Heart right ventricle (tissue), 16 donors: ENCODE data around the gene MUC4. TPM values are rescaled to one million over a fixed set of nuclear protein-coding genes. Genes with fewer than 3 reads are reported as not detected.
"Not testable (repeated sequence)": the region's sequence is repeated elsewhere in the genome, so short reads cannot be mapped to it uniquely, and the experiment has no call there.

Experiments used
- ATAC-seq, 8 donors: fragments of 200-7000 bp; cut with Tn5 transposase; one replicate each; pipeline ENCODE4 v1.9.1; 2020; ENCODE audit warnings: mild to moderate bottlenecking in 8 of 8, moderate library complexity in 8 of 8, moderate number of reproducible peaks in 1 of 8
- DNase-seq, 2 donors: peaks; one replicate each; pipeline ENCODE4 v3.0.0-alpha.2; 2020
- H3K27ac ChIP-seq, 10 donors: fragments of 200-600 bp; sonication (generic) in 2 of 10; one replicate each; pipeline versions ENCODE4 v1.5.0 to v1.8.0; 2020 to 2022; ENCODE audit warnings: mild to moderate bottlenecking in 3 of 10
- H3K27me3 ChIP-seq, 7 donors: fragments of 200-600 bp; one replicate each; pipeline ENCODE4 v1.8.0; 2021 to 2022; ENCODE audit warnings: mild to moderate bottlenecking in 2 of 7
- H3K36me3 ChIP-seq, 9 donors: fragments of 200-600 bp; sonication (generic) in 1 of 9; one replicate each; pipeline versions ENCODE4 v1.5.0 to v1.8.0; 2020 to 2022; ENCODE audit warnings: mild to moderate bottlenecking in 2 of 9
- H3K4me1 ChIP-seq, 9 donors: fragments of 200-600 bp; sonication (generic) in 1 of 9; one replicate each; pipeline versions ENCODE4 v1.5.0 to v1.8.0; 2020 to 2022; ENCODE audit warnings: mild to moderate bottlenecking in 4 of 9
- H3K4me3 ChIP-seq, 10 donors: fragments of 200-600 bp; sonication (generic) in 2 of 10; one replicate each; pipeline versions ENCODE4 v1.5.0 to v1.8.0; 2020 to 2022; ENCODE audit warnings: mild to moderate bottlenecking in 7 of 10, moderate library complexity in 2 of 10
- H3K9me3 ChIP-seq, 11 donors: fragments of 200-600 bp in 10 of 11; sonication (generic) in 2 of 11; one replicate each; pipeline versions ENCODE4 v1.5.0 to v1.8.0; 2013 to 2022; ENCODE audit warnings: mild to moderate bottlenecking in 2 of 11, control low read depth in 1 of 11, moderate library complexity in 1 of 11
- CTCF ChIP-seq, 9 donors: fragments of 200-600 bp; sonication (generic) in 2 of 9; IDR thresholded peaks; one replicate each; pipeline versions ENCODE4 v1.5.0 to v1.8.0; 2021 to 2022; ENCODE audit warnings: antibody characterized with exemption in 9 of 9, mild to moderate bottlenecking in 5 of 9, moderate library complexity in 1 of 9
- WGBS, 2 donors: extraction: QIAGEN DNeasy Blood & Tissue Kit; methylation state at CpG; one replicate each; pipeline ENCODE4 v1.1.7; 2013; ENCODE audit warnings: inconsistent platforms in 1 of 2; 5-methylcytosine and 5-hydroxymethylcytosine counted together
- intact Hi-C, 10 donors: fragments of 100-400 bp; cut with DNase I; formaldehyde crosslinking; loops; one replicate each; pipeline versions ENCODE4 v1.11.1 to v1.14.2; 2022
- polyA plus RNA-seq, 2 donors: library from polyadenylated mRNA; stranded (reverse); fragments of 200-250 nt; gene quantifications; one replicate each; pipeline ENCODE4 v1.2.3, GENCODE V29; 2013
- total RNA-seq, 10 donors: library from RNA; stranded (reverse); fragmentation: NEBNext Ultra II Directional in 3 of 10; extraction: Animal tissue kit (Norgen Biotek cat#: 25700) in 3 of 10; gene quantifications; one replicate each; pipeline versions ENCODE4 v1.2.1 to v1.2.4, GENCODE V29; 2021 to 2023
- donor health status: Arrhythmogenic right ventricular cardiomyopathy.
- donor health status: ischemic (EF 13 %, LVEDD 7.1; RV severe dilation, severe dysfunction).
- donor health status: healthy with polysubstance abuse.
- donor health status: DM: no; HTN: yes; CAD: no.
- donor health status: DM: no; HTN: no; CAD: no.
- donor health status: ischemic (EF 25% LVEDD 6.9; RV normal size, moderate dysfunction).
- donor health status: ischemic (EF 25% LVEDD 5.7; RV mildly dilated, moderate dysfunction).
- donor health status: healthy.
- donor health status: DM: yes; HTN: yes; CAD: no.
- donor health status: Ischemic cardiomyopathy.
- donor health status: ischemic (EF 35%, LVEDD 5.7; RV mildly dilated, moderate dysfunction).
- donor health status: nonischemic (EF 11% LVEDD 7.7; RV severe dilation, severe dysfunction).
- donor health status: DM: yes; HTN: yes; CAD: no.
- donor health status: PGD.
- donor health status: ischemic (EF 29% LVEDD 5.4; RV normal size, mild dysfunction).
- donor health status: nonischemic (EF 23%, LVEDD 6.1; RV moderate dilation, normal function).

MUC4 gene
- total and polyA plus RNA-seq, 12 donors = 0.01 TPM; not detected in 11

- Histone ChIP-seq H3K36me3 (peaks cover 0 to 33% (median 24%) of the 10 kb centered on the region in 9 donors), H3K27ac (no peak overlapping the region), H3K9me3 (no peaks in the 10 kb centered on the region), H3K27me3 (no peaks in the 10 kb centered on the region), H3K4me1 (no peaks in the 10 kb centered on the region), H3K4me3 (no peak overlapping the region)
- WGBS, 2 donors = 85 to 86% methylated on average over 14 of the region's 14 CpGs
- TF ChIP-seq CTCF (IDR thresholded peaks at IDR 0.05) = no peak
- intact Hi-C loops = loop anchor here in 2 of 10 donors (5.0 kb wide), 1 partner anchor 98 kb away; no protein-coding TSS in a partner anchor
- no peak for DNase-seq
- ATAC-seq = peak in 5 of 8 donors; percentile 3 to 27 (median 19)
Observed at GRCh38 chr3:195715583-195716266, 96.0 kb downstream of the MUC4 start.

GRCh38 chr3:195715134-195715533 is 96.6 kb downstream of the MUC4 start:
- Histone ChIP-seq H3K27me3 (no peaks in the 10 kb centered on the region), H3K4me3 (no peak overlapping the region), H3K27ac (no peak overlapping the region), H3K36me3 (peaks cover 0 to 34% (median 24%) of the 10 kb centered on the region in 9 donors), H3K9me3 (no peaks in the 10 kb centered on the region), H3K4me1 (no peaks in the 10 kb centered on the region)
- DNase-seq (no peak), ATAC-seq (peak in 1 of 8 donors; percentile 13)
- intact Hi-C loops = loop anchor here in 2 of 10 donors (5.0 kb wide), 1 partner anchor 98 kb away; no protein-coding TSS in a partner anchor
- 51 to 60% methylated on average over 4 of the region's 4 CpGs for WGBS, 2 donors
- TF ChIP-seq CTCF (IDR thresholded peaks at IDR 0.05) = no peak

GRCh38 chr3:195714380-195715011 is 97.2 kb downstream of the MUC4 start:
- no peaks in the 10 kb centered on the region for H3K27me3 ChIP-seq
- ATAC-seq (peak in 2 of 8 donors; percentile 37 to 66), DNase-seq (no peak)
- peaks cover 0 to 40% (median 25%) of the 10 kb centered on the region in 9 donors for H3K36me3 ChIP-seq
- no peak for TF ChIP-seq CTCF (IDR thresholded peaks at IDR 0.05)
- H3K4me1 ChIP-seq = no peaks in the 10 kb centered on the region
- 81 to 82% methylated on average over 6 of the region's 6 CpGs for WGBS, 2 donors
- intact Hi-C loops = loop anchor here in 2 of 10 donors (5.0 kb wide), 1 partner anchor 97 kb away; no protein-coding TSS in a partner anchor
- no peaks in the 10 kb centered on the region for H3K9me3 ChIP-seq
- H3K4me3 ChIP-seq = no peak overlapping the region
- no peak overlapping the region for H3K27ac ChIP-seq

- WGBS, 2 donors = 30 to 32% methylated on average over 8 of the region's 9 CpGs
- H3K36me3 ChIP-seq = peaks cover 0 to 53% (median 37%) of the 10 kb centered on the region in 9 donors
- H3K27me3 ChIP-seq, intact Hi-C loops, H3K4me1 ChIP-seq, H3K4me3 ChIP-seq, H3K9me3 ChIP-seq, H3K27ac ChIP-seq, ATAC-seq, DNase-seq: not testable (repeated sequence)
Observed at GRCh38 chr3:195713150-195713549, 98.6 kb downstream of the MUC4 start.

- H3K4me1 ChIP-seq, DNase-seq, H3K27me3 ChIP-seq, H3K27ac ChIP-seq, H3K9me3 ChIP-seq, H3K4me3 ChIP-seq, intact Hi-C loops, ATAC-seq: not testable (repeated sequence)
- H3K36me3 ChIP-seq = peaks cover 0 to 57% (median 37%) of the 10 kb centered on the region in 9 donors
- WGBS, 2 donors = 69 to 74% methylated on average over 8 of the region's 8 CpGs
Observed at GRCh38 chr3:195712535-195712910, 99.2 kb downstream of the MUC4 start.
